HPDE6-E6E7 (cell line): ENCODE results near the gene MERTK.

ENCODE experiments used
- DNase-seq: peaks from one replicate; pipeline ENCODE4 v3.0.0; 2011; ENCODE audit warnings: missing footprints; ENCODE audit errors: extremely low spot score

The MERTK gene

DNA sequence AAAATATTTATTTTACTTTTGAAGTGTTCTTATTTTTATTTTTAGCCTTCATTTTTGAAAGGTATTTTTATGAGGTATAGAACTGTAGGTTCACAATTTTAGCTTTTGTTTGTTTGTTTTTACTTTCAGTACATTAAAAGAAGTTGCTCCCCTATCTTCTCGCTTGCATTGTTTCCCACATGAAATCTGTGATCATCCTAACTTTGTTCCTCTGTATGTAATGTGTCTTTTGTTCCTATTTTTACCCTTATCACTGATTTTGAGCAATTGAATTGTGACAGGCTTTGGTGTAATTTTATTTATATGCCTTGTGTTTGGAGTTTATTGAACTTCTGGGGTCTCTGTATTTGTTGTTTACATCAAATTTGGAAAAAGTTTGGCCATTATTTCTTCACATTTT, 78.8 kb downstream of the MERTK start:
- no peak for DNase-seq

DNA sequence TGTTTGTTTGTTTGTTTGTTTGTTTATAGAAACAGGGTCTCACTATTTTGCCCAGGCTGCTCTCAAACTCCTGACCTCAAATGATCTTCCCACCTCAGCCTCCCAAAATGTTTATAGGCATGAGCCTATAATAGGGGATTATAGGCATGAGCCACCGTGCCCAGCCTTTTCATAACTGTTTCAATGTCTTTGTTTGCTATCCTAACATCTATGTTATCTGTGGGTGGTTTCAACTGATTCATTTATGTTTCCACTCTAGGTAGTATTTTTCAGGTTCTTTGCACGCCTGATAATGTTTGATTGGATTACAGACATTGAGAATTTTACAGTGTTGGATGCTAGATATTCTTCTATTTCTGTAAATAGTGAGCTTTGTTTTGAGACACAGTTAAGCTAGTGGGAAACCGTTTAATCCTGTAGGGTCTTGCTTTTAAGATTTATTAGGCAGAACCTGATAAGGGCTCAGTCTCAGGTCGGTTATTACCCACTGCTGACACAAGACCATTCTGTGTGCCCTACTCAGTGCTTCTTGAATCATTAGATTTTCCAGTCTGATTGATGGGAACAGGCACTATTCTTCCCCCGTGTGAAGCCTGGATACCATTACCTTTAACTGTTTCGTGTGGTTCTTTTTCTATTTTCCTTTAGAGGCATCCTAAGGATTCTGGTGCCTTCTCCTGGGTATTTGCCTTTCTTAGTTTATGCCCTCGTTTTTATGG, 80.2 kb downstream of the MERTK start:
- no peak for DNase-seq

DNA sequence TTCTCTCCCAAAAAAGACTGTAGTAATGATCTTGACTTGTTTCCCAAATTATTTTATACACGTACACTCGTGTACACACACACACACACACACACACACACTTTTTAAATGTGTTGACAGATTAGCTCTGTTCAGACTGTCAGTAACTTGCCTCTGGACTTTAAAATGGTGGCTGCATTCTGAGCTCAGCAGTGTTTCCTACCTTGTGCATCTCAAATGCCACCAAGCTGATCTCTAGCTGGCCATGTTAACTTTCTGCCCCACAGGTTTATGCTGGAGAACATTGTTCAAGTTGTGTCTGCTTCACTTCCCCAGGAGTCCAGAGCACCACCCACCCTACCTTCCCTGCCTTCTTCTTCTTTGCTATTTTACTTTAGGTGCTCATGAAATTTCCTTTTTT, 83.3 kb downstream of the MERTK start:
- DNase-seq = no peak

DNA sequence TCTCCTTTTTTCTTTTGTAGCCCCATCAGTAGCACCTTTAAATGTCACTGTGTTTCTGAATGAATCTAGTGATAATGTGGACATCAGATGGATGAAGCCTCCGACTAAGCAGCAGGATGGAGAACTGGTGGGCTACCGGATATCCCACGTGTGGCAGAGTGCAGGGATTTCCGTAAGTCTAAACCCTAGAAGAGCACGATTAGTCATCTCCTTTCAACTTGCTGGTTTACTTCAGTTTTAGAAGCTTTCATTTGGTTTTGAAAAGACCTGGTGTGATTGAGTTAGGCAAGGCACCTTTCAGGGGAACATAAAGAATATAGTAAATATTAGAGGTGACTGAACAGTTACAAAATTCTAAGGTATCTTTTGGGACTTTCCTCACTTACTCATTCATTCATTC, 84.4 kb downstream of the MERTK start:
- DNase-seq = no peak

DNA sequence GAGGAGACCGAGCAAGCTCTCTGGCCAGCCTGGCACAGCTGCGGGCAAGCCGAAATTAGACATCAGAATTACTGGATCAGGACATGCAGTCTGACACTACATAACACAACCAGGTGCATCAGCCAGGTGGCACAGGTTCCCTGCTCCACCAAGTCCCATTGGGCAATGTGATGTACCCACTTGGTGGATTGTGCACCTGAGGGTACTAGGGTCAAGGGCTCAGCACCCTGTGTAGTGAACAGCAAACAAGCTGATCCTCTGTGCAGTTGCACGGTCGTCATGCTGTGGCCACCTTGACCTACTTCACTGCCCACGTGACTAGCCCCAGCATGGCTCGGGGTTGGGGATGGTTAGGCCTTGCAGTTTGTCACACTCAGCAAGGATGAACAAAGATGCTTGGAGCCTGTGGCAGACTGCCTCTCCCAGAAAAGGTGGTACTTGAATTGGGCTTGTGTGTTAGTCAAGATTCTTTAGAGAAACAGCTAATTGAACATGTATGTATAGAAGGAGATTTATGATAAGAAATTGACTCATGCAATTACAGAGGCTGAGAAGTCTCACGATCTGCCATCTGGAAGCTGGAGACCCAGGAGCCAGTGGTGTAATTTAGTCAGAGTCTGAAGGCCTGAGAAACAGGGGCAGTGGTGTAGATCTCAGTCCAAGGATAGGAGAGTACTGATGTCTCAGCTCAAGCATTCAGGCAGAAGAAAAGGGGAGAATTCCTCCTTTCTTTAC, 85.2 kb downstream of the MERTK start:
- no peak for DNase-seq

DNA sequence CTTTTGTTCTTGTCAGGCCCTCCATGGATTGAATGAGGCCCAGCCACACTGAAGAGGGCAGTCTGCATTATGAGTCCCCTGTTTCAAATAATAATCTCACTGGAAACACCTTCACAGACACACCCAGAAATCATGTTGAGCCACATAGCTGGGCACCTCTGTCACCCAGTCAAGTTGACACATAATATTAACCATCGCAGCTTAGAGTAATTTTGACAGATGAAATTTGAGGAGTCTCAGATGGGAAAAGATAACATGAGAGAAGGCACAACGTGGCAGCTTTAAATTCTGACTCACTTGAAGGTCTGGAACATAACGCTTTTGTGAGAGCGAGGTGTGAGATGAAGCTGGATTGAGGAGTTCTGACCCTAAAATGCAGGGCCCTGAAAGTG, 85.8 kb downstream of the MERTK start:
- DNase-seq = no peak

DNA sequence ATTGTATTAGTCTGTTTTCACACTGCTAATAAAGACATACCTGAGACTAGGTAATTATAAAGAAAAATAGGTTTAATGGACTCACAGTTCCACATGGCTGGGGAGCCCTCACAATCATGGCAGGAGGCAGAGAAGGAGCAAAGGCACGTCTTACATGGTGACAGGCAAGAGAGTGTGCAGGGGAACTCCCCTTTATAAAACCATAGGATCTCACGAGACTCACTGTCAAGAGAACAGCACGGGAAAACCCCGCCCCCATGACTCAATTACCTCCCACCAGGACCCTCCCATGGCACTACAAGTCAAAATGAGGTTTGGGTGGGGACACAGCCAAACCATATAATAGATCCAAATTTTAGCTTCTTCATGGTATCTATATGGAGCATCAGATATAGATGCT, 87.1 kb downstream of the MERTK start:
- no peak for DNase-seq

DNA sequence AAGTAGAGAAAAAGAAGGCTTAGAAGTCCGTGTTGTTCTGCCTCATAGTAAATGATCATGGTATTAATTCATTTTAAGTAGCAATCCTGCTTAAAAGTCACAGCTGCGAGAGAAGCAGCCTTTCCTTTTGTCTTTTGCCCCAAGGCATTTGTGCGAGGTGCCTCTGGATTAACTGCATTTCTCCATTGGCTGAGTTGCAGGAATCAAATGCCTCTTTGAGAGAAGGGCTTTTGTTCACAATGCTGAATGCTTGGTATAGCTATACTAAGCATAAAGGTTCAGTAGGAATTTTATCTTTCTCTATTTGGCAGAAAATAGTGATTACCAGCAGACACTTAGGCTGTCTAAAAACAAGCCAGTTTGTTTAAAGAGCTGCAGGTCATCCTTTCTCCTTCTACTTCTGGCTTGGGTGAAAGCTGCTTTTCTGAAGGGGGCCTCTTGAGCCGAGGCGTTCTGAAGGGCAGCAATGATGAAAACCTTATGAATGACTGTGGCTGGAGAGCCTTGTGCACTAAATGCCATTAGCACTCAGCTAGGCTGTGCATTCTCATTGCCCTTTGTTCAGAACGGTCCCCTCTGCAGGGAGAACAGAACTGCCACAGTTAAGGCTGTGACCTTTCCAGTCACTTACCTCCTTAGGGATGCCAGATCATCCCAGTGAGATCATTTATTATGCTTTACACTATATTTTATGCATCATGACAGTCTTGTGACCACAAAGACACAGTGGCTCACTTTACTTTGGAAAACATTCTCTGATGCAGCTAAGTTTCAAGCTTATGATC, 87.9 kb downstream of the MERTK start:
- no peak for DNase-seq

DNA sequence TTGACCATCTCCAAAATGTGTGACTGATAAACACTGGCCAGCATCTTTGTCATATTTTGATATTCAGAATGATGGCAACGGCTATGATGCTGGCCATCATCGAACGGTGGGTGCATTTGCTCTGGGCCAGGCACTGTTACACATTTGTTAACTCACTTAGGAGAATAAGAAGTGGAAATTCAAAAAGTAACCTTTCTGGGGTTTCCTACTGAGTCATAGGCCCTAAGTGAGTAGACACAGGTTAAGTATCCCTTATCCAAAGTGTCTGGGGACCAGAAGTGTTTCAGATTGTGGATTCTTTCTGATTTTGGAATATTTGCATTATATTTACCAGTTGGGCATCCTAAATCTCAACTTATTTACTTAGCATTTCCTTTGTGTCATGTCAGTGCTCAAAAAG, 92.0 kb downstream of the MERTK start:
- no peak for DNase-seq

DNA sequence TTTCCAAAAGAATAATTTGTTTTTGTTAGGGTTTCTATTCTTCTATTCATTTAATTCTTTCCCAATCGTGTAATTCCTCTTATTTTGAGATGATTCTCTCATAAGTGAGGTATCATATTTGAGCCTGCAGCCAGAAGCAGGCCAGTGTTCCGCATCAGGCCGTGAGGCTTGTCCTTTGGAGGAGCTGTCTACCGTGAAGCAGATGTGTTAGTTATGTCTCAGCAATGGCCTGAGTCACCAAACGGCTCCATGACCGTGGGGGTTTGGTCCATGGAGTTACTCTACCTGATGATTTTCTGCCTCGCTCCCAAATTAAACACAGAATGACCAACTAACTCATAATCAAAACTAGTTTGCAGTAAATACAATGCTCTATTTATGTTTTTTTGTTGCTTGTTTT, 92.4 kb downstream of the MERTK start:
- no peak for DNase-seq

DNA sequence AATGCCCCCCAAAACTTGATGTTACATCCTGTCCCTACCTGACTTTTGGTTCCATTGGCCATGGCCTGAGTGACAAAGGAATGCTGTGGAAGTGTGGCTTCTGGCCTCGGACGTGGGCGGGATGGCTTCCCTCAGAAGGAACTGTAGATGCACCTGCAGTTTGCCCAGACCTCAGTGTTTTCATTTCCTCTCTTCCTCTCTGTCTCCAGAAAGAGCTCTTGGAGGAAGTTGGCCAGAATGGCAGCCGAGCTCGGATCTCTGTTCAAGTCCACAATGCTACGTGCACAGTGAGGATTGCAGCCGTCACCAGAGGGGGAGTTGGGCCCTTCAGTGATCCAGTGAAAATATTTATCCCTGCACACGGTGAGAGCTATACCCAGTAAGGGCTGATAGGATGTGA, 95.6 kb downstream of the MERTK start:
- DNase-seq = no peak

DNA sequence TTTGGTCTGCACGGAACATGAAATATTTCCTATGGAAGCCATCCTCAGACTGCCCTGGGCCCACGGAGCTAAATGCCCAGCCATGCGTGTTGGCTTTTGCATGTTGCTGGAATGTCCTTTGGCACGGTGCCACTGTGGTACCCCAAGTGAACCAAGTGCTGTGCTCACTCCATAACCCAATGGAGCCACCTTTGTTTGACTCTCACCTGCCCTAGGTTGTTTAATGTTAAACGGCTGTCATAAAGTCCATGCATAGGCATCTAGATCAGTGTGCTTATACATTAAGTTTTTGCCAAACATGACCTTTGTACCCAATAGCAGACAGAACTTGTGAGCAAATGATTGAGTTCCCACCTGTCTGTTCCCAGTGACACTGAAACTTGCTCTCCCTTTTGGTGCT, 96.7 kb downstream of the MERTK start:
- DNase-seq = no peak

DNA sequence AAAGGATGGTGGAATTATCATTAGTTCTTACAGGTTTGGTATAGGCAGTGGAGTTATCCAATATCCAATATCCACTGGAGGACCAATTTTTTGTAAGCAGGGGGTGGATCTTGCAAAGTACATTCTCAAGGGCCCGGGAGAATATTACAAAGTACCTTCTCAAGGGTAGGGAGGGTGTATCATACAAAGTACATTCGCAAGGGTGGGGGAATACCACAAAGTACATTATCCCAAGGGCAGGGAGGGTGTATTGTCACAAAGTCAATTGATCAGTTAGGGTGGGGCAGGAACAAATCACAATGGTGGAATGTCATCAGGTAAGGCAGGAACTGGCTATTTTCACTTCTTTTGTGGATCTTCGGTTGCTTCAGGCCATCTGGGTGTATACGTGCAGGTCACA, 101.4 kb downstream of the MERTK start:
- DNase-seq = no peak

DNA sequence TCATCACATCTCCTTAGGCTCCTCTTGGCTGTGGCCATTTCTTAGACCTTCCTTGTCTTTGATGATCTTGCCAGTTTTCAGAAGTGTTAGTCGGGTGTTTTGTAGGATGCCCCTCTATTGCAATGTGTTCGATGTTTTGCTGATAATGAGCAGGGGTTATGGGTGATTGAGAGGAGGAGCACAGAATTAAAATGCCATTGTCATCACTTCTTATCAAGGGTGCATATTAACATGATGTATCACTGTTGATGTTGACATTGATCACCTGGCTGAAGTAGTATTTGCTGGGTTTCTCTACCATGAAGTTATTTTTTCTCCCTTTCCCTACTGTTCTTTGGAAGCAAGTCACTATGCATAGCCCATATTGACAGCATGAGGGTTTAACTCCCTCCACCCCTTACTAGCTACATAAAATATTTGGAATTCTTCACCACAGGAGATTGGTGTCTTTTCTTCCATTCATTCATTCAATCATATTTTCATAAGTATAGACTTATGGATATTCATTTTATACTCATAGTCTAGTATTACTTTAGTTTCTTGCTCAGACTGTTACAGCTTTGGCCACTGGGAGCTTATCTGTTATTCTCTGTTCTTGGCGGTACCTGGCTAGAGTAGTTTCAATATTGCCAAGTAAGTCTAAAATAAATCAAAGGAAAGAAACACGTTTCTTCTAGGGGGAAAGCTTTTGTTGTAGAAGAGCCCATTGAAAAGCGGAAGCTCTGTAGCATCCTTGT, 102.2 kb downstream of the MERTK start:
- no peak for DNase-seq

DNA sequence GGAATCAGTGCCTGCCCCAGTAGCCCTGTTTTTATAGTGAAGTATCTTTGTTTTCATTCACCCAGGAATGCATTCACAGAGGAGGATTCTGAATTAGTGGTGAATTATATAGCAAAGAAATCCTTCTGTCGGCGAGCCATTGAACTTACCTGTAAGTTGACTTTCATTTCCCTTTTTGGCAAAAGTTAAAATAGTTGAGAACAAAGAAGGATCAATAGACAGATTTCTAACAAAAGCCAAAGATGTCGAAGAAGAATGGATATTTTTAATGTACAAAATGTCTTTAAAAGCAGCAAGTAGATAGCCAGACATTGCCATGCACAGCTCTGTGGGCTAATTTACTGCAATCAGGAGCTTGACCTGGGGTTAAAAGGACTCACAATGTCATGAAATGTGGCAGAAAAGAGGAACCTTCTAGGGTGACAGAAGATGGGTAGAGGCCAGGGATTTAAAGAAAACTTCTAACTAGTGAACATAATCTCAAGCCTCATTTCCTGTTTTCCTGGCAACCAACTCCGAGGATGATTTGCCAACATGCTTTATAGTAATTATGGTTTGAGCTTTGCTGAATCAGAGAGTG, 102.8 kb downstream of the MERTK start:
- no peak for DNase-seq

DNA sequence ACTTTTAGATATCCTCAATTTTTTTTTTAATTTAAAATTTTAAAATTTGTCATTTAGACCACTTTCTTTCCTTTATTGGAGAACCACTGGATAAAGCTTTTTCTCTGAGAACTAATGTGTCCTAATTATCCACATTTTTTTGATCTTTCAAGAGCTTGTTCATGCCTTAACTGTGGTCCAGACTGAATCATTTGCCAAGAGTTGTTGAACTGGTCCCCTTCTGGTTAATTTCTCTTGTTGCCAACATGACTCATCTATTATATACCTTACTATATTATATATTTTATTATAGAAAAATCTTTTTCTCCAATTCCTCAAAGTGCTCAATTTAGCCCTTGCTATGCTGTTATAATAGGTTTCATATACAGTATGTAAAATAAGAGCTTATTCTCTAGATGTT, 103.5 kb downstream of the MERTK start:
- DNase-seq = no peak

DNA sequence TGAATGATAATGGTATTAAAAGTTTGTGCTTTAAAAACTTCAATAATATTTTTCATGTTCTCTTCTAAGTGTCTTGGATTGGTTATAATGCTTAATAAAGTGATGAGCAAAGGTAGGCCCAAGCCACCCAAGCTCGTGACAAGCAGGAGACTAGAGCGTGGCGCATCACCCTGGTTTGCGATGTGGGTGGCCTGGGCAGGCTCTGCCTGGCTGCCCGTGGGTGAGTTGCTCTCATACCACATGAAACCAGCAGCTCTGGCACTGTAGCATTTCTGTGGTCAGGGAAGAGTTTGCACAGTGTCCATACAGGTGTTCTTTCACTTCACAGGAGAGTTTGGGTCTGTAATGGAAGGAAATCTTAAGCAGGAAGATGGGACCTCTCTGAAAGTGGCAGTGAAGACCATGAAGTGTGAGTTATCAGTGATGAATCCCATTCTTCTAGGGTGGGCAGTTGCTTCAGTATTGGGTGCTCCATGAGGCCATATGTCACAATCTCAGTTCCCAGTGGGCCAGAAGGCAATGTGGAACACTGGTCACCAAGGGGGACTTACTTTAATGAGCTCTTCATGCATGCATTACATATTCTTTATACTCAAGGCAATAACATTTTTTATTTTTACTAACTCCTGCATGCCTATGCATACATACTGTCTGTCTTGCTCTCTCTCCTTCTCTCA, 105.3 kb downstream of the MERTK start:
- DNase-seq = no peak

DNA sequence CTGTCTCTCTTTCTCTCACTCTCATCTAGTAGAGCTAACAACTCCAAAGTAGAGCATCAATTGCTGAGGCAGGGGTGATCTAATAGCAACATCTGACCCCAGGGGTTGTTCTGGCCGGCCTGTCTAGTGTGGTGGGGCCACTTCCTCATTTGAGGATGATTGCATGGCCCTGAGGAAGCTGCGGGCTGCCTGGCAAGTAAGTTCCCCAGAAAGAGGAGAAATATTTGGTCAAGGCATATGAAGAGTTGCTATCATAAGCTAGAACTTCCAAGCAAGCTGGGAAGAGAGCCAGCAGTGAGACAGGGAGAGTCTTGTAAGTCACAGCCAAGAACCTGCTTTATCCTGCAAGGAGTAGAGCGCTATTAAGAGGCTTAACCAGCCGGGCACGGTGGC, 105.8 kb downstream of the MERTK start:
- no peak for DNase-seq

DNA sequence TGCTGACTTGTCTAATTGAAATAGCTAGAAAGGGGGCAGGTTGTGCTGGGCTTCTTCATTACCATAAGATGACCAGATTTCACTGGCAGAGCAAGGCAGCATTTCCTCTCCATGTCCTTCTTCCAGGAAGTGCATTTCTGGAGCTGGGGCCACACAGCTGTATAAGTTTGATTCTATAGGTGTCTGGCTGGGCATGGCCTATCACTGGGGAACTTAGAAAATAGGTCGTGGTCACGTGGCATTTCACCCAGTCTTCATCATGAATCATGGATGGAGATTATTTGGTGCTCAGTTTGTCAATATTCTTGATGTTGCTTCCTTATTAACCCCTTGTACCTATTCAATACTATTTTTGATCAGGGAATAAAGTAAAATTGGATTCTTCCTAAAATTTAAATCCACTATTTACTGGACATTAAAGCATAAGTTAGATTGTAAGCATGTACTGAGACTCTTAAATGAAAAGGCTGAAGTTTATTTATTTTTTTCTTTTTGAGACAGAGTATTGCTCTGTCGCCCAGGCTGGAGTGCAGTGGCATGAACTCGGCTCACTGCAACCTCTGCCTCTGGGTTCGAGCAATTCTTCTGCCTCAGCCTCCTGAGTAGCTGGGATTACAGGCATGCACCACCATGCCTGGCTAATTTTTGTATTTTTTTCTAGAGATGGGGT, 107.1 kb downstream of the MERTK start:
- no peak for DNase-seq

DNA sequence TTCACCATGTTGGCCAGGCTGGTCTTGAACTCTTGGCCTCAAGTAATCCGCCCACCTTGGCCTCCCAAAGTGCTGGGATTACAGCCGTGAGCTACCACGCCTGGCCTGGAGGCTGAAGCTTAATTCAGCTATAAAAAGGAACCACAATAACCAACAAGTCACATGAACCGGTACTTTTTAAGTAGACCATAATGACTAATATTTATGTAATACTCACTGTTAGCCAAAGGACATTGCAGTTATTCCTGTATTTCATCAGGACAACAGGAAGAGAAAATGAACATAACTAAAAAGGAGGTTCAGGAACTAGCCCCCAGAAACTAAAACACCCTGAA, 107.6 kb downstream of the MERTK start:
- DNase-seq = peak; percentile 66

DNA sequence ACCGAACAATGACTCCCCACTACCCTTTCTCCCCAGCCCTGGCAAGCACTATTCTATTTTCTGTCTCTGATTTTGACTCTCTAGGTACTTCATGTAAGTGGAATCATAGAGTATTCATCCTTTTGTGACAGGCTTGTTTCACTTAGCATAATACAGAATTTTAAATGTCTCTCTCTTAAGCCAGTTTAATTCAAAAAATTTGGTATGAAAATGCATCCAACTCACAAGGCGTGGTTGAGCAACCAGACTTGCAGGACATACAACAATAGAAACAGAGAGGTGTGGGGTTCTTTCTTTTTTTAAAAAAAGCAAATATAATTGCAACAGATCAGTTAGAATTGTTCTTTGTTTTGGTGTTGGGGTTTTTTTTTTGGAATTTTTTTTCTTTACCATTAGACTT, 109.1 kb downstream of the MERTK start:
- no peak for DNase-seq
